ENCODE data around the gene CAMTA1.

Gene CAMTA1

GRCh38 chr1:7628273-7628672 lies 843.0 kb downstream of the CAMTA1 start:
- TF ChIP-seq CTCF (IDR thresholded peaks at IDR 0.05; ENCODE audit: control insufficient read depth, extremely low read depth, insufficient read depth): no peak
- DNase-seq (ENCODE audit: low read depth): no peak
- H3K4me3 ChIP-seq (ENCODE audit: low read depth, low read length): no peak overlapping the region

- no peak for TF ChIP-seq CTCF (IDR thresholded peaks at IDR 0.05; ENCODE audit: control insufficient read depth, extremely low read depth, insufficient read depth)
- DNase-seq (ENCODE audit: low read depth): no peak
- H3K4me3 ChIP-seq (ENCODE audit: low read depth, low read length): no peak overlapping the region
Measured at GRCh38 chr1:7629011-7629410, 843.8 kb downstream of the CAMTA1 start.

GRCh38 chr1:7629465-7630195 lies 844.4 kb downstream of the CAMTA1 start:
- H3K4me3 ChIP-seq (ENCODE audit: low read depth, low read length): no peak overlapping the region
- DNase-seq (ENCODE audit: low read depth): no peak
- no peak for TF ChIP-seq CTCF (IDR thresholded peaks at IDR 0.05; ENCODE audit: control insufficient read depth, extremely low read depth, insufficient read depth)

- TF ChIP-seq CTCF (IDR thresholded peaks at IDR 0.05; ENCODE audit: control insufficient read depth, extremely low read depth, insufficient read depth): no peak
- no peak for DNase-seq (ENCODE audit: low read depth)
- no peak overlapping the region for H3K4me3 ChIP-seq (ENCODE audit: low read depth, low read length)
Measured at GRCh38 chr1:7630378-7630777, 845.1 kb downstream of the CAMTA1 start.

GRCh38 chr1:7632176-7632575 lies 846.9 kb downstream of the CAMTA1 start:
- H3K4me3 ChIP-seq (ENCODE audit: low read depth, low read length): no peak overlapping the region
- no peak for TF ChIP-seq CTCF (IDR thresholded peaks at IDR 0.05; ENCODE audit: control insufficient read depth, extremely low read depth, insufficient read depth)
- no peak for DNase-seq (ENCODE audit: low read depth)

GRCh38 chr1:7632681-7633080 lies 847.4 kb downstream of the CAMTA1 start:
- no peak for DNase-seq (ENCODE audit: low read depth)
- no peak for TF ChIP-seq CTCF (IDR thresholded peaks at IDR 0.05; ENCODE audit: control insufficient read depth, extremely low read depth, insufficient read depth)
- H3K4me3 ChIP-seq (ENCODE audit: low read depth, low read length): no peak overlapping the region
